GM12878 (cell line): ENCODE measurements around the gene PTPRN2.

Experiments
- BCL11A ChIP-seq: IDR thresholded peaks from 2 replicates; pipeline ENCODE4 v1.6.1; 2011; ENCODE audit warnings: low read depth, low read length
- BHLHE40 ChIP-seq, 2 experiments: fragments of 450-650 bp in 1 of 2; IDR thresholded peaks; 2 replicates each; pipeline ENCODE4 v1.6.1; 2011 to 2017; ENCODE audit warnings: low read depth in 2 of 2, borderline replicate concordance in 1 of 2, improper control_type of control experiment in 1 of 2, low read length in 1 of 2, mild to moderate bottlenecking in 1 of 2
- CREB1 ChIP-seq: IDR thresholded peaks from 2 replicates; pipeline ENCODE4 v1.6.1; 2012; ENCODE audit warnings: low read depth, mild to moderate bottlenecking, inconsistent platforms
- CTCF ChIP-seq, 3 experiments: IDR thresholded peaks in 2 of 3; conservative IDR thresholded peaks in 1 of 3; 2 replicates each; pipeline ENCODE4 v1.5.1; 2011; ENCODE audit warnings: low read depth in 3 of 3, low read length in 3 of 3, mild to moderate bottlenecking in 3 of 3, control low read depth in 2 of 3, moderate library complexity in 2 of 3, inconsistent platforms in 1 of 3, mixed read lengths in 1 of 3; ENCODE audit not compliant: control insufficient read depth in 2 of 3, insufficient read depth in 1 of 3; ENCODE audit errors: extremely low read depth in 1 of 3
- EP300 ChIP-seq, 2 experiments: fragments of 150-350 bp in 1 of 2; IDR thresholded peaks; 2 replicates each; pipeline ENCODE4 v1.6.1; 2011 to 2012; ENCODE audit warnings: low read depth in 2 of 2, low read length in 2 of 2, borderline replicate concordance in 1 of 2, improper control_type of control experiment in 1 of 2, inconsistent platforms in 1 of 2; ENCODE audit not compliant: control insufficient read depth in 1 of 2
- IKZF1 ChIP-seq: fragments of 450-650 bp; conservative IDR thresholded peaks from 2 replicates; pipeline ENCODE4 v1.6.1; 2017; ENCODE audit warnings: antibody characterized with exemption, mild to moderate bottlenecking
- POLR2A ChIP-seq: IDR thresholded peaks from 2 replicates; pipeline ENCODE4 v1.6.1; 2011; ENCODE audit warnings: low read depth, mild to moderate bottlenecking, low read length
- POLR2AphosphoS5 ChIP-seq: IDR thresholded peaks from 2 replicates; pipeline ENCODE4 v1.6.1; 2011; ENCODE audit warnings: mild to moderate bottlenecking, low read length, inconsistent platforms
- RAD51 ChIP-seq: fragments of 450-650 bp; IDR thresholded peaks from 2 replicates; pipeline ENCODE4 v1.6.1; 2016; ENCODE audit warnings: moderate library complexity, mild to moderate bottlenecking, inconsistent platforms
- REST ChIP-seq: IDR thresholded peaks from 2 replicates; pipeline ENCODE4 v1.6.1; 2012; ENCODE audit warnings: mild to moderate bottlenecking, low read depth, low read length
- SMAD1 ChIP-seq: fragments of 450-650 bp; IDR thresholded peaks from 2 replicates; pipeline ENCODE4 v1.6.1; 2018; ENCODE audit warnings: mild to moderate bottlenecking, low read depth; ENCODE audit not compliant: partially characterized antibody
- USF2 ChIP-seq: IDR thresholded peaks from 2 replicates; pipeline ENCODE4 v1.6.1; 2011; ENCODE audit warnings: low read depth, low read length, improper control_type of control experiment, borderline replicate concordance
- ZNF207 ChIP-seq: fragments of 450-650 bp; IDR thresholded peaks from 2 replicates; pipeline ENCODE4 v1.6.1; 2014; ENCODE audit warnings: antibody characterized with exemption, mild to moderate bottlenecking, borderline replicate concordance
- ZNF24 ChIP-seq: fragments of 450-650 bp; IDR thresholded peaks from 2 replicates; pipeline ENCODE4 v1.6.1; 2017; ENCODE audit warnings: antibody characterized with exemption, mild to moderate bottlenecking

DNA sequence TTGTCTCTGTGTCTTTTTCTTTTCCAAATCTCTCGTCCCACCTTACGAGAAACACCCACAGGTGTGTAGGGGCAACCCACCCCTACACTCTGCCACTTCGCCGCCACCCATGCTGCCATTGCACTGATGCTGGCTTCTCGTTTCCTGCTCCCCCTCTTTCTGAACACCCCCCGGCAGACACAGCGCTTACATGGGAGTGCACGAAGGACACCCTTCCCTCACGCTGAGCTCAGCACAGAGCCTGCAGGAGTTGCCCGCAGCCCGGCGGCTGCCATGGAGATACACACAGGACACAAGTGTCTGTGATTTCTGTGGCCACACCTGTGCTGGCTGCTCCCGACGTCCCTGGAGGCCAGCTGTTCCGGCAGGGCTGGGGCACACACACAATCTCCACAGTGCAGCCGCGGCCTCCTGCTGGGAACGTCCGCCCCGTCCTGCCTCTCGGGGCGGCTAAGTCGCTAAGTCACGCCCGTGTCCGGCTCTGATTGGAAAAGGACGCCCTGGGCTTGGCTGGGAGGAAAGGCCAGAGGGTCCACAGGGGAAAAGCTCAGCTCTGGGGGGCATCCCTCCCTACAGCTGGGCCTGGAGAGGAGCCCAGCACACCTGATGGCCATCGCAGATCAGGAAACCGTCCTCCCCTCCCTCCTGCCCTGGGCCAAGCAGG is 349.8 kb downstream of the PTPRN2 start:
- no peak for TF ChIP-seq CTCF (IDR thresholded peaks at IDR 0.05 in 2 of 3, conservative IDR thresholded peaks at IDR 0.05 in 1 of 3; ENCODE audit: control insufficient read depth in 2 of 3, extremely low read depth in 1 of 3, insufficient read depth in 1 of 3, low read depth in 3 of 3, low read length in 3 of 3)
- TF ChIP-seq ZNF24: no peak
- no peak for TF ChIP-seq RAD51
- TF ChIP-seq CREB1: no peak
- TF ChIP-seq POLR2A: no peak
- TF ChIP-seq REST: no peak
- no peak for TF ChIP-seq BCL11A
- no peak for TF ChIP-seq POLR2AphosphoS5
- no peak for TF ChIP-seq SMAD1
- no peak for TF ChIP-seq EP300 (IDR thresholded peaks at IDR 0.05; ENCODE audit: borderline replicate concordance in 1 of 2, control insufficient read depth in 1 of 2, low read depth in 2 of 2, low read length in 2 of 2)
- no peak for TF ChIP-seq ZNF207
- TF ChIP-seq BHLHE40 (IDR thresholded peaks at IDR 0.05; ENCODE audit: borderline replicate concordance in 1 of 2, low read depth in 2 of 2, low read length in 1 of 2): no peak
- no peak for TF ChIP-seq USF2
- TF ChIP-seq IKZF1: no peak
